DOHH2 (cell line): ENCODE data around the gene PCDH9.
"Not testable (repeated sequence)": the region's sequence is repeated elsewhere in the genome, so short reads cannot be mapped to it uniquely, and the experiment has no call there.

Experiments
- H3F3A ChIP-seq: fragments of 200-600 bp; sonication (generic), shearing (Covaris generic); 2 replicates; pipeline ENCODE4 v1.6.0; 2016; ENCODE audit warnings: antibody characterized with exemption, mild to moderate bottlenecking; ENCODE audit not compliant: control insufficient read depth, insufficient read depth
- H3K27ac ChIP-seq: fragments of 200-600 bp; sonication (generic); 2 replicates; pipeline ENCODE4 v1.5.1; 2014; ENCODE audit warnings: low read depth, mild to moderate bottlenecking, low read length, moderate library complexity
- H3K27me3 ChIP-seq: fragments of 200-600 bp; sonication (generic); 2 replicates; pipeline ENCODE4 v1.6.1; 2014; ENCODE audit warnings: mild to moderate bottlenecking, low read length, mixed read lengths; ENCODE audit not compliant: control insufficient read depth
- H3K36me3 ChIP-seq: fragments of 200-600 bp; sonication (generic); 2 replicates; pipeline ENCODE4 v1.6.1; 2014; ENCODE audit warnings: mild to moderate bottlenecking, low read length, moderate library complexity, mixed read lengths; ENCODE audit not compliant: control insufficient read depth
- H3K4me1 ChIP-seq: fragments of 200-600 bp; sonication (generic); 2 replicates; pipeline ENCODE4 v1.6.1; 2014; ENCODE audit warnings: mild to moderate bottlenecking, low read length, mixed read lengths; ENCODE audit not compliant: control insufficient read depth
- H3K4me2 ChIP-seq: fragments of 200-600 bp; sonication (generic); 2 replicates; pipeline ENCODE4 v1.6.0; 2014; ENCODE audit warnings: mild to moderate bottlenecking, low read length, moderate library complexity
- H3K4me3 ChIP-seq: fragments of 200-600 bp; sonication (generic); 2 replicates; pipeline ENCODE4 v1.5.1; 2014; ENCODE audit warnings: mild to moderate bottlenecking, low read length, mixed read lengths
- H3K79me2 ChIP-seq: fragments of 200-600 bp; sonication (generic); 2 replicates; pipeline ENCODE4 v1.6.1; 2014; ENCODE audit warnings: mild to moderate bottlenecking, low read length, mixed read lengths; ENCODE audit not compliant: control insufficient read depth
- H3K9me2 ChIP-seq: fragments of 200-600 bp; sonication (generic); replicated peaks from 2 replicates; pipeline ENCODE4 v1.6.1; 2014; ENCODE audit warnings: mild to moderate bottlenecking, low read length, mixed read lengths; ENCODE audit not compliant: control insufficient read depth
- H3K9me3 ChIP-seq: fragments of 200-600 bp; sonication (generic); 2 replicates; pipeline ENCODE4 v1.6.1; 2014; ENCODE audit warnings: antibody characterized with exemption, low read length, mixed read lengths; ENCODE audit not compliant: control insufficient read depth, insufficient read depth
- H4K20me1 ChIP-seq: fragments of 200-600 bp; sonication (generic); 2 replicates; pipeline ENCODE4 v1.6.0; 2014; ENCODE audit warnings: low read depth, mild to moderate bottlenecking, antibody characterized with exemption, low read length, moderate library complexity; ENCODE audit not compliant: control insufficient read depth, insufficient read depth
- EZH2phosphoT487 ChIP-seq: fragments of 200-600 bp; sonication (generic); IDR thresholded peaks from 2 replicates; pipeline ENCODE4 v1.6.1; 2017; ENCODE audit warnings: borderline replicate concordance, mild to moderate bottlenecking, antibody characterized with exemption, low read length, moderate library complexity, mixed read lengths
- TF ChIP-seq, protein P1 (sequence below): fragments of 200-600 bp; sonication (generic); IDR thresholded peaks from one replicate; pipeline ENCODE4 v1.5.1; 2014; ENCODE audit warnings: antibody characterized with exemption, mild to moderate bottlenecking, low read depth, low read length; ENCODE audit not compliant: poor library complexity, severe bottlenecking

Gene PCDH9

DNA sequence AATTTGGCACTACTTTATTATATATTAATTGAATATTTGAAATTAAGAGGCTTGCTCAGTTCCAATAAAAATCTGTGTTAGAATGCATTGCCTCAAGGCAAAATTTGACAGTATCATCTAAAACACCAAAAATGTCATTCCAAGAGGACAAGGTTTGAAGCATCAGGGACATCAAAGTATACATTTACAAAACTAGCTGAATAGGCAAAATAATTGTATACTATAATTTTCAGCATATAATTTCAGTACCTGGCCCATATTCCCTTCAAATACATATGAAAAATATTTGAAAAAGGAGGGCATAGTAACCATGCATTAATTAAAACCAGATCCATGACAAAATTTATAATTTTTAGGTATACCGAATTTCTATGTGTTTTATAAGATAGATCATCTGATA is 963.8 kb downstream of the PCDH9 start:
- no peaks in the 10 kb centered on the region for H3K4me1 ChIP-seq
- no peaks in the 10 kb centered on the region for H3K36me3 ChIP-seq
- H3K4me3 ChIP-seq, result no peak overlapping the region
- H3K9me3 ChIP-seq, result no peaks in the 10 kb centered on the region
- no peaks in the 10 kb centered on the region for H3F3A ChIP-seq
- H3K79me2 ChIP-seq, result no peaks in the 10 kb centered on the region
- H3K27me3 ChIP-seq, result no peaks in the 10 kb centered on the region
- no peak for TF ChIP-seq EZH2phosphoT487
- TF ChIP-seq, protein P1, sequence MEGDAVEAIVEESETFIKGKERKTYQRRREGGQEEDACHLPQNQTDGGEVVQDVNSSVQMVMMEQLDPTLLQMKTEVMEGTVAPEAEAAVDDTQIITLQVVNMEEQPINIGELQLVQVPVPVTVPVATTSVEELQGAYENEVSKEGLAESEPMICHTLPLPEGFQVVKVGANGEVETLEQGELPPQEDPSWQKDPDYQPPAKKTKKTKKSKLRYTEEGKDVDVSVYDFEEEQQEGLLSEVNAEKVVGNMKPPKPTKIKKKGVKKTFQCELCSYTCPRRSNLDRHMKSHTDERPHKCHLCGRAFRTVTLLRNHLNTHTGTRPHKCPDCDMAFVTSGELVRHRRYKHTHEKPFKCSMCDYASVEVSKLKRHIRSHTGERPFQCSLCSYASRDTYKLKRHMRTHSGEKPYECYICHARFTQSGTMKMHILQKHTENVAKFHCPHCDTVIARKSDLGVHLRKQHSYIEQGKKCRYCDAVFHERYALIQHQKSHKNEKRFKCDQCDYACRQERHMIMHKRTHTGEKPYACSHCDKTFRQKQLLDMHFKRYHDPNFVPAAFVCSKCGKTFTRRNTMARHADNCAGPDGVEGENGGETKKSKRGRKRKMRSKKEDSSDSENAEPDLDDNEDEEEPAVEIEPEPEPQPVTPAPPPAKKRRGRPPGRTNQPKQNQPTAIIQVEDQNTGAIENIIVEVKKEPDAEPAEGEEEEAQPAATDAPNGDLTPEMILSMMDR, result no peak
- H3K9me2 ChIP-seq, result no peaks in the 10 kb centered on the region
- no peaks in the 10 kb centered on the region for H4K20me1 ChIP-seq
- H3K27ac ChIP-seq, result no peak overlapping the region
- H3K4me2 ChIP-seq, result no peak overlapping the region

DNA sequence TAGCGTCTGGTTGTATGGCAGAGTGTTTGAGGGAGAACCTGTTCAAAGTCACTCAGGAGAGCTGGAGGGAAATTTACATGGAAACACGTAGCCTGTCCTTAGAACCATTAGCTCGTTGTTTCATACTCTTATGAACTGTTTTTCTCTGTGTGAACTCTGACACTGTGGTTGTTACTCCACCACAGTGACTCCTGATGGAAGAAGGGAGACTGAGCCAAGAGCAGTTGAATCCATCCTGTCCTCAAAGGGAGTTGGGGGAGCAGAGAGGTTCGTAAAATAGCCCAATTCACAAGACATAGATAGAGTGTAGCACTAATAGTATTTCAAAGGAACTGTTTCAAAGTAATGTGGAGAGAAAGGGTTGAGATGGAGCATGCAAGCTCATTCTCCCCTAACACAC is 964.8 kb downstream of the PCDH9 start:
- no peaks in the 10 kb centered on the region for H3K79me2 ChIP-seq
- H3K36me3 ChIP-seq, result no peaks in the 10 kb centered on the region
- no peaks in the 10 kb centered on the region for H3F3A ChIP-seq
- H3K4me3 ChIP-seq, result no peak overlapping the region
- H3K4me1 ChIP-seq, result no peaks in the 10 kb centered on the region
- no peaks in the 10 kb centered on the region for H4K20me1 ChIP-seq
- no peak overlapping the region for H3K27ac ChIP-seq
- H3K4me2 ChIP-seq, result no peak overlapping the region
- no peaks in the 10 kb centered on the region for H3K9me2 ChIP-seq
- H3K9me3 ChIP-seq, result peaks cover 2% of the 10 kb centered on the region; the same call in 1 of the 2 replicates
- no peaks in the 10 kb centered on the region for H3K27me3 ChIP-seq
- TF ChIP-seq, protein P1, result no peak

DNA sequence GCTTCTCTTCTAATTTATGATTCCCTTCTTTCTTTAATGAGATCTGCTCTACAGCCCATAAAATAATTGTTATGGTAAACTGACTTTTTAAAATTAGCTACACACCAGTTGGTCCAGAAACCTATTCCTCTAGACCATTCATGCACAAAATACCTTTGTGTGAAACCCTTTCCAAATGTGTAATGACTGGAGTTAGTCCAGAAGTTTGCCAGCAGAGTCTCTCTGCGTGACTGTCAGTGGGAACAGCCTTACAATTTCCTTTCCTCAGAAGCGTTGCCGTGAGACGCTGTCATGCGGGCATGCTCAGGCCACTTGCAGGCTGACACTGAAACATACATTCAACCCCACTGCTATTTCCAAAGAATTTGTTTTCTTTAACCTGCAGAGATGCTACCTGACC is 965.2 kb downstream of the PCDH9 start:
- TF ChIP-seq EZH2phosphoT487, result no peak
- TF ChIP-seq, protein P1, result no peak
- Histone ChIP-seq H3F3A (no peaks in the 10 kb centered on the region), H3K27me3 (no peaks in the 10 kb centered on the region), H4K20me1 (no peaks in the 10 kb centered on the region), H3K9me2 (no peaks in the 10 kb centered on the region), H3K27ac (no peak overlapping the region), H3K79me2 (no peaks in the 10 kb centered on the region), H3K4me3 (no peak overlapping the region), H3K4me1 (no peaks in the 10 kb centered on the region), H3K4me2 (no peak overlapping the region), H3K36me3 (no peaks in the 10 kb centered on the region), H3K9me3 (peaks cover 6% of the 10 kb centered on the region; the same call in 1 of the 2 replicates)

DNA sequence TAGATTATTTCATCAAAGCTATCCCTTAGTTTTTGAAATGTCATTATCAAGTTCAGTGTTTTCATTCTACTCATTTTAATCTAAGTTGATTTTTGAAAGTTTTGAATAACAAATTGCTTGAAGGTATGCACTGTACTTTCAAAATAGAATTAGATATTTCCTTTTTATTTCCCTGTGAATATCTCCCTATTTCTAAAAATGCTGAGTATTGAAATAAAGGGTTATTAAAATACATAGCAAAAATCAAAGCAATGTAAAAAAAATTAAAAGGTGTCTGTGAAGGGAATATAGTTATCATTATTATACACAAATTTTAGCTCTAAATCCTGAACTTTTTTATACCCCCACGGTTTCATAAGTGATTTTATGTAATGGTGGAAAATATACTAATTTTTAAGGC is 967.8 kb downstream of the PCDH9 start:
- peaks cover 8% of the 10 kb centered on the region; the same call in 1 of the 2 replicates for H3K9me3 ChIP-seq
- no peak overlapping the region for H3K4me2 ChIP-seq
- no peaks in the 10 kb centered on the region for H4K20me1 ChIP-seq
- TF ChIP-seq, protein P1, result no peak
- TF ChIP-seq EZH2phosphoT487, result no peak
- no peaks in the 10 kb centered on the region for H3F3A ChIP-seq
- no peaks in the 10 kb centered on the region for H3K27me3 ChIP-seq
- H3K36me3 ChIP-seq, result no peaks in the 10 kb centered on the region
- no peak overlapping the region for H3K4me3 ChIP-seq
- H3K9me2 ChIP-seq, result no peaks in the 10 kb centered on the region
- no peak overlapping the region for H3K27ac ChIP-seq
- no peaks in the 10 kb centered on the region for H3K79me2 ChIP-seq
- no peaks in the 10 kb centered on the region for H3K4me1 ChIP-seq

DNA sequence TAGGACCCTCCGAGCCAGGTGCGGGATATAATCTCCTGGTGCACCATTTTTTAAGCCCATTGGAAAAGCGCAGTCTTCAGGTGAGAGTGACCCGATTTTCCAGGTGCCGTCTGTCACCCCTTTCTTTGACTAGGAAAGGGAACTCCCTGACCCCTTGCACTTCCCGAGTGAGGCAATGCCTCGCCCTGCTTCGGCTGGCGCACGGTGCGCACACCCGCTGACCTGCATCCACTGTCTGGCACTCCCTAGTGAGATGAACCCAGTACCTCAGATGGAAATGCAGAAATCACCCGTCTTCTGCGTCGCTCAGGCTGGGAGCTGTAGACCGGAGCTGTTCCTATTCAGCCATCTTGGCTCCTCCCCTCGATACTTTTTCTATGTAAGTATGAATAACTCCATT is 970.7 kb downstream of the PCDH9 start:
- H3K27ac ChIP-seq, H3K79me2 ChIP-seq, H3F3A ChIP-seq, H3K36me3 ChIP-seq, H3K9me2 ChIP-seq, H3K9me3 ChIP-seq, H3K27me3 ChIP-seq, H4K20me1 ChIP-seq, H3K4me3 ChIP-seq, H3K4me1 ChIP-seq, H3K4me2 ChIP-seq: not testable (repeated sequence)
